WTC11 (cell line): ENCODE results near the gene BTBD19. TPM values are rescaled to one million over a fixed set of nuclear protein-coding genes. Genes with fewer than 3 reads are reported as not detected.

Experiments
- ATAC-seq: fragments of 200-7000 bp; cut with Tn5 transposase; 2 replicates; pipeline ENCODE4 v1.10.0; 2021; ENCODE audit warnings: mild to moderate bottlenecking, moderate library complexity
- CTCF ChIA-PET: fragments of 300-600 bp; sonication (Branson Sonifier 250); formaldehyde crosslinking; loops from one replicate; lab custom pipeline; 2021; ENCODE audit warnings: antibody characterized with exemption; lab: Charles Lee
- POLR2A ChIA-PET: fragments of 350-600 bp; sonication (Branson Sonifier 250); formaldehyde crosslinking; loops from one replicate; lab custom pipeline; 2021; ENCODE audit warnings: antibody characterized with exemption; lab: Charles Lee
- DNase-seq: peaks from one replicate; pipeline ENCODE4 v3.0.0; 2021; ENCODE audit warnings: low spot score
- H3K27ac Mint-ChIP-seq: 2 replicates; pipeline ENCODE4 v1.8.0; 2021; ENCODE audit warnings: mixed read lengths
- H3K27me3 Mint-ChIP-seq: 2 replicates; pipeline ENCODE4 v1.8.0; 2021; ENCODE audit warnings: low read depth, mild to moderate bottlenecking, moderate library complexity, mixed read lengths
- H3K36me3 Mint-ChIP-seq: 2 replicates; pipeline ENCODE4 v1.8.0; 2021; ENCODE audit warnings: mixed read lengths
- H3K4me1 Mint-ChIP-seq: 2 replicates; pipeline ENCODE4 v1.8.0; 2022; ENCODE audit warnings: mixed read lengths
- H3K4me3 Mint-ChIP-seq: 2 replicates; pipeline ENCODE4 v1.8.0; 2021; ENCODE audit warnings: mild to moderate bottlenecking, moderate library complexity, mixed read lengths
- H3K9me3 Mint-ChIP-seq: 2 replicates; pipeline ENCODE4 v1.8.0; 2021; ENCODE audit warnings: mixed read lengths
- ARID4B ChIP-seq: sonication (generic); formaldehyde crosslinking; IDR thresholded peaks from 2 replicates; pipeline ENCODE4 v1.8.0; 2023; ENCODE audit warnings: missing genetic modification reagents, mild to moderate bottlenecking, borderline replicate concordance
- CBFB ChIP-seq: sonication (generic); formaldehyde crosslinking; IDR thresholded peaks from 2 replicates; pipeline ENCODE4 v1.8.1; 2022; ENCODE audit warnings: mild to moderate bottlenecking, low read depth, missing genetic modification reagents
- ETV6 ChIP-seq: sonication (generic); formaldehyde crosslinking; IDR thresholded peaks from 2 replicates; pipeline ENCODE4 v1.8.1; 2022; ENCODE audit warnings: mild to moderate bottlenecking, missing genetic modification reagents
- IRF2 ChIP-seq: sonication (generic); formaldehyde crosslinking; IDR thresholded peaks from 2 replicates; pipeline ENCODE4 v1.8.0; 2022; ENCODE audit warnings: low read depth, missing genetic modification reagents, borderline replicate concordance
- JUN ChIP-seq: sonication (generic); formaldehyde crosslinking; IDR thresholded peaks from 2 replicates; pipeline ENCODE4 v1.8.0; 2023; ENCODE audit warnings: mild to moderate bottlenecking, missing genetic modification reagents
- KAT7 ChIP-seq: sonication (generic); formaldehyde crosslinking; IDR thresholded peaks from 2 replicates; pipeline ENCODE4 v1.8.1; 2023; ENCODE audit warnings: missing genetic modification reagents, mild to moderate bottlenecking, borderline replicate concordance
- MAX ChIP-seq: sonication (generic); formaldehyde crosslinking; IDR thresholded peaks from 2 replicates; pipeline ENCODE4 v1.8.0; 2022; ENCODE audit warnings: mild to moderate bottlenecking, missing genetic modification reagents
- NR1H2 ChIP-seq: sonication (generic); formaldehyde crosslinking; IDR thresholded peaks from 2 replicates; pipeline ENCODE4 v1.9.0; 2021; ENCODE audit warnings: mild to moderate bottlenecking, moderate library complexity, missing genetic modification reagents
- NR3C1 ChIP-seq: sonication (generic); formaldehyde crosslinking; conservative IDR thresholded peaks from 2 replicates; pipeline ENCODE4 v1.8.1; 2023; ENCODE audit warnings: low read depth, mild to moderate bottlenecking, missing genetic modification reagents
- OVOL2 ChIP-seq: fragments of 250-450 bp; sonication (Bioruptor Pico); IDR thresholded peaks from 2 replicates; pipeline ENCODE4 v1.9.0; 2021; ENCODE audit warnings: mild to moderate bottlenecking, borderline replicate concordance
- SMAD3 ChIP-seq: sonication (generic); formaldehyde crosslinking; IDR thresholded peaks from 2 replicates; pipeline ENCODE4 v1.8.0; 2022; ENCODE audit warnings: missing genetic modification reagents, mild to moderate bottlenecking, borderline replicate concordance
- SOX15 ChIP-seq: fragments of 250-450 bp; sonication (Bioruptor Pico); IDR thresholded peaks from 2 replicates; pipeline ENCODE4 v1.9.0; 2021; ENCODE audit warnings: mild to moderate bottlenecking
- USF2 ChIP-seq: sonication (generic); formaldehyde crosslinking; IDR thresholded peaks from 2 replicates; pipeline ENCODE4 v1.8.1; 2023; ENCODE audit warnings: mild to moderate bottlenecking, missing genetic modification reagents, moderate library complexity
- ZMAT4 ChIP-seq: fragments of 250-450 bp; sonication (Bioruptor Pico); IDR thresholded peaks from 2 replicates; pipeline ENCODE4 v1.9.0; 2021; ENCODE audit warnings: mild to moderate bottlenecking
- ZNF121 ChIP-seq: sonication (generic); formaldehyde crosslinking; IDR thresholded peaks from 2 replicates; pipeline ENCODE4 v1.8.0; 2023; ENCODE audit warnings: missing genetic modification reagents
- ZNF396 ChIP-seq: fragments of 250-450 bp; sonication (Bioruptor Pico); IDR thresholded peaks from 2 replicates; pipeline ENCODE4 v1.8.0; 2021; ENCODE audit warnings: mild to moderate bottlenecking, moderate library complexity, borderline replicate concordance
- total RNA-seq: library from RNA; stranded (reverse); gene quantifications from 3 replicates; pipeline ENCODE4 v1.2.3, GENCODE V29; 2021
- TF ChIP-seq, protein P1 (sequence below): sonication (generic); formaldehyde crosslinking; IDR thresholded peaks from 2 replicates; pipeline ENCODE4 v1.8.1; 2023; ENCODE audit warnings: mild to moderate bottlenecking, missing genetic modification reagents
- TF ChIP-seq, protein P2 (sequence below): fragments of 250-450 bp; sonication (Bioruptor Pico); IDR thresholded peaks from 2 replicates; pipeline ENCODE4 v1.9.0; 2021; ENCODE audit warnings: moderate library complexity, mild to moderate bottlenecking, inconsistent platforms, borderline replicate concordance
- TF ChIP-seq, protein P3 (sequence below): sonication (generic); formaldehyde crosslinking; IDR thresholded peaks from 2 replicates; pipeline ENCODE4 v1.8.1; 2022; ENCODE audit warnings: mild to moderate bottlenecking, moderate library complexity, missing genetic modification reagents
- TF ChIP-seq, protein P4 (sequence below): sonication (generic); formaldehyde crosslinking; conservative IDR thresholded peaks from 2 replicates; pipeline ENCODE4 v1.8.1; 2023; ENCODE audit warnings: mild to moderate bottlenecking, low read depth, missing genetic modification reagents, moderate library complexity

Gene BTBD19
- total RNA-seq, 1 experiment from 2014 or later, result 1.7 TPM

DNA sequence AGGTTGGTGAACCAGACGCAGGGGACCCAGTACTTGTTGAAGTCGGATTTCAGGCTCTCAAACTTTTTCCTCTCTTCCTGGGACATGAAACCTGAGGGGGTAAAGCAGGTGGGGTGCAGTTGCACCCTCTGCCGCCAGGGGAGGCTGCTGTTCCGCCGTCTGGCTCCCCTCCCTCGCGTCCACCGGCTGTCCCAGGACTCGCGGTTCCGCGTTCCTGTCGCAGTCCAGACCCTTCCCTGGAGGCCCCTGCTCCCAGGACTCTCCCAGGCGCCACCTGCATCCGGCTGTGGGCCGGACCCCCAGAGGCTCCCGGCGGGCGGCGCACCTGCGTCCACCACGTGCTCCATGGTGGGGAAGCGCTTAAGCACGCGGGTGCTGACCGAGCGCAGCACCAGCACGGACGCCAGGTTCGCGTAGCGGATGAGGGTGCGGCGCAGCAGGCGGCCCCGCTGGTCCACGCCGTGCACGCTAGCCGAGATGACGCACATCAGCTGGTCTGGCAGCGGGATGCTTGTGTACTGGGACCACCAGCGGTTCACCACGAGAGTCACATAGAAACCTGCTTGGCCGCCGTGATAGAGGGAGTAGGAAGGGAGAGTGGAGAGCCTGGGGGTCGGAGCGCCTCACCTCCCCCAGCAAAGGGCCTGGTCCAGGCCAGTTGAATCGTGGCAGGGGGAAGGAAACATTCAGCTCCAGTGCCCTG, 22.0 kb upstream of the BTBD19 start (continued):
- TF ChIP-seq ETV6 (CRISPR knock-in tag), result peak; percentile 95
- peak; percentile 97 for TF ChIP-seq MAX (CRISPR knock-in tag)
- TF ChIP-seq, protein P1, sequence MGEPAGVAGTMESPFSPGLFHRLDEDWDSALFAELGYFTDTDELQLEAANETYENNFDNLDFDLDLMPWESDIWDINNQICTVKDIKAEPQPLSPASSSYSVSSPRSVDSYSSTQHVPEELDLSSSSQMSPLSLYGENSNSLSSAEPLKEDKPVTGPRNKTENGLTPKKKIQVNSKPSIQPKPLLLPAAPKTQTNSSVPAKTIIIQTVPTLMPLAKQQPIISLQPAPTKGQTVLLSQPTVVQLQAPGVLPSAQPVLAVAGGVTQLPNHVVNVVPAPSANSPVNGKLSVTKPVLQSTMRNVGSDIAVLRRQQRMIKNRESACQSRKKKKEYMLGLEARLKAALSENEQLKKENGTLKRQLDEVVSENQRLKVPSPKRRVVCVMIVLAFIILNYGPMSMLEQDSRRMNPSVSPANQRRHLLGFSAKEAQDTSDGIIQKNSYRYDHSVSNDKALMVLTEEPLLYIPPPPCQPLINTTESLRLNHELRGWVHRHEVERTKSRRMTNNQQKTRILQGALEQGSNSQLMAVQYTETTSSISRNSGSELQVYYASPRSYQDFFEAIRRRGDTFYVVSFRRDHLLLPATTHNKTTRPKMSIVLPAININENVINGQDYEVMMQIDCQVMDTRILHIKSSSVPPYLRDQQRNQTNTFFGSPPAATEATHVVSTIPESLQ (CRISPR knock-in tag), result no peak
- TF ChIP-seq, all 79 proteins: peak for 28

GRCh38 chr1:44786841-44787426, 21.4 kb upstream of the BTBD19 start:
- no peak overlapping the region; the same call in 1 of the 2 replicates for H3K27ac Mint-ChIP-seq
- CTCF ChIA-PET, result interaction anchor here (0.6 to 3.7 kb wide), 19 partner anchors 11 to 516 kb away, joined by 3 to 20 read pairs (median 4); partner anchors contain the start of genes BTBD19, DYNLT4, HECTD3 and PLK3

More at GRCh38 chr1:44786841-44787426, 21.4 kb upstream of the BTBD19 start:
- ATAC-seq, result no peak
- peak overlapping the region; percentile 70 for H3K4me3 Mint-ChIP-seq
- H3K36me3 Mint-ChIP-seq, result no peaks in the 10 kb centered on the region
- peaks cover 12% of the 10 kb centered on the region for H3K27me3 Mint-ChIP-seq
- no peaks in the 10 kb centered on the region for H3K9me3 Mint-ChIP-seq
- DNase-seq, result no peak
- POLR2A ChIA-PET, result interaction anchor here (0.7 to 1.9 kb wide), 5 partner anchors 11 to 172 kb away, joined by 3 to 10 read pairs (median 6); partner anchors contain the start of genes DYNLT4 and PLK3
- no peak for TF ChIP-seq OVOL2 (CRISPR knock-in tag)
- TF ChIP-seq, protein P2, sequence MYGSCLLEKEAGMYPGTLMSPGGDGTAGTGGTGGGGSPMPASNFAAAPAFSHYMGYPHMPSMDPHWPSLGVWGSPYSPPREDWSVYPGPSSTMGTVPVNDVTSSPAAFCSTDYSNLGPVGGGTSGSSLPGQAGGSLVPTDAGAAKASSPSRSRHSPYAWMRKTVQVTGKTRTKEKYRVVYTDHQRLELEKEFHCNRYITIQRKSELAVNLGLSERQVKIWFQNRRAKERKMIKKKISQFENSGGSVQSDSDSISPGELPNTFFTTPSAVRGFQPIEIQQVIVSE (CRISPR knock-in tag), result no peak
- TF ChIP-seq IRF2 (CRISPR knock-in tag), result no peak
- TF ChIP-seq KAT7 (CRISPR knock-in tag), result no peak
- TF ChIP-seq, protein P3, sequence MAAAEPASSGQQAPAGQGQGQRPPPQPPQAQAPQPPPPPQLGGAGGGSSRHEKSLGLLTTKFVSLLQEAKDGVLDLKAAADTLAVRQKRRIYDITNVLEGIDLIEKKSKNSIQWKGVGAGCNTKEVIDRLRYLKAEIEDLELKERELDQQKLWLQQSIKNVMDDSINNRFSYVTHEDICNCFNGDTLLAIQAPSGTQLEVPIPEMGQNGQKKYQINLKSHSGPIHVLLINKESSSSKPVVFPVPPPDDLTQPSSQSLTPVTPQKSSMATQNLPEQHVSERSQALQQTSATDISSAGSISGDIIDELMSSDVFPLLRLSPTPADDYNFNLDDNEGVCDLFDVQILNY (CRISPR knock-in tag), result no peak
- TF ChIP-seq JUN (CRISPR knock-in tag), result no peak
- no peak for TF ChIP-seq SMAD3
- no peak for TF ChIP-seq NR3C1
- no peak for TF ChIP-seq USF2
- TF ChIP-seq, protein P4, sequence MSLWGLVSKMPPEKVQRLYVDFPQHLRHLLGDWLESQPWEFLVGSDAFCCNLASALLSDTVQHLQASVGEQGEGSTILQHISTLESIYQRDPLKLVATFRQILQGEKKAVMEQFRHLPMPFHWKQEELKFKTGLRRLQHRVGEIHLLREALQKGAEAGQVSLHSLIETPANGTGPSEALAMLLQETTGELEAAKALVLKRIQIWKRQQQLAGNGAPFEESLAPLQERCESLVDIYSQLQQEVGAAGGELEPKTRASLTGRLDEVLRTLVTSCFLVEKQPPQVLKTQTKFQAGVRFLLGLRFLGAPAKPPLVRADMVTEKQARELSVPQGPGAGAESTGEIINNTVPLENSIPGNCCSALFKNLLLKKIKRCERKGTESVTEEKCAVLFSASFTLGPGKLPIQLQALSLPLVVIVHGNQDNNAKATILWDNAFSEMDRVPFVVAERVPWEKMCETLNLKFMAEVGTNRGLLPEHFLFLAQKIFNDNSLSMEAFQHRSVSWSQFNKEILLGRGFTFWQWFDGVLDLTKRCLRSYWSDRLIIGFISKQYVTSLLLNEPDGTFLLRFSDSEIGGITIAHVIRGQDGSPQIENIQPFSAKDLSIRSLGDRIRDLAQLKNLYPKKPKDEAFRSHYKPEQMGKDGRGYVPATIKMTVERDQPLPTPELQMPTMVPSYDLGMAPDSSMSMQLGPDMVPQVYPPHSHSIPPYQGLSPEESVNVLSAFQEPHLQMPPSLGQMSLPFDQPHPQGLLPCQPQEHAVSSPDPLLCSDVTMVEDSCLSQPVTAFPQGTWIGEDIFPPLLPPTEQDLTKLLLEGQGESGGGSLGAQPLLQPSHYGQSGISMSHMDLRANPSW, result no peak
- TF ChIP-seq ZNF121 (CRISPR knock-in tag), result no peak
- TF ChIP-seq ZMAT4 (CRISPR knock-in tag), result no peak
- TF ChIP-seq ZNF396 (CRISPR knock-in tag), result no peak
- TF ChIP-seq CBFB (CRISPR knock-in tag), result no peak
- TF ChIP-seq SOX15 (CRISPR knock-in tag), result no peak
- no peak for TF ChIP-seq ARID4B (CRISPR knock-in tag)
- no peak for TF ChIP-seq NR1H2 (CRISPR knock-in tag)
- peaks cover 35% of the 10 kb centered on the region for H3K4me1 Mint-ChIP-seq
